Measurements from ENCODE around the gene CD79B.
"Not testable (repeated sequence)": the region's sequence is repeated elsewhere in the genome, so short reads cannot be mapped to it uniquely, and the experiment has no call there.

DNA sequence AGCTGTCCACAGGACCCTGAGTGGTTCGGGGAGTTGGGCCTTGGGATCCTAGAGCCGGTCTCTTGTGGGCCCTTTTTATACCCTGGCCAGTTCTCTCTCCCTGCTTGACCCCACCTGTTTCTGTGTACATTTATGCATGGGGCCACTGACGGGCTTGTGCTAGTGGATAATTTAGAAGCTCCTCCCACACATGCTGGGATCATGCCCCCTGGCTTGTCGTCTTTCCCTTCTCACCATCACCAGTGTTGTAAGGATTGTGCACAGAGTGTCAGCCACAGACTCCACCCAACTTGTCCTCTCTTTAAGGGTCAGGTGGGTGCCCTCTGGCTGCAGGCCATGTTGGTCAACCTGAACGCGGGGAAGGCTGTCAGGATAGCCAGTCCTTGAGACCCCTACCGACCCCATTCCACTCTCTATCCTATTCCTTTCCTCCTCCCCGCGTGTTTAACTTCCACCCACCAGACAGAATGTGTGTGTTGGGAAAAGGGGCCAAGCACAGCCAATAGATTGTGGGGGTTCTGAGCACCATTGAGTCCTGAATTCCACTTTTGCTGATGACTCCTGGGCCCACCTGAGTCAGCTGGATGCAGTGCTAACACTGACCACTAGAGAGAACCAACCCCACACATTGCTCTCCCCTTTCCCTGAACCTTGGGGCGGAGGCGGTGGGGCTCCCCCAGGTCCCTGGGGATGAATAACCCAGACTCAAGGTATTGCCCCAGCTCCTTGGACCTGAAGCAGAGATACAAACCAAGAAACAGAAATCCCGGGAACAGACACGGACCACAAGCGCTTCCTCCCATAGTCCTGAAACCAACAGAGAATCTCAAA lies 35.4 kb downstream of the CD79B start, which contains the start of gene CSH1:
- TF ChIP-seq, protein P1, sequence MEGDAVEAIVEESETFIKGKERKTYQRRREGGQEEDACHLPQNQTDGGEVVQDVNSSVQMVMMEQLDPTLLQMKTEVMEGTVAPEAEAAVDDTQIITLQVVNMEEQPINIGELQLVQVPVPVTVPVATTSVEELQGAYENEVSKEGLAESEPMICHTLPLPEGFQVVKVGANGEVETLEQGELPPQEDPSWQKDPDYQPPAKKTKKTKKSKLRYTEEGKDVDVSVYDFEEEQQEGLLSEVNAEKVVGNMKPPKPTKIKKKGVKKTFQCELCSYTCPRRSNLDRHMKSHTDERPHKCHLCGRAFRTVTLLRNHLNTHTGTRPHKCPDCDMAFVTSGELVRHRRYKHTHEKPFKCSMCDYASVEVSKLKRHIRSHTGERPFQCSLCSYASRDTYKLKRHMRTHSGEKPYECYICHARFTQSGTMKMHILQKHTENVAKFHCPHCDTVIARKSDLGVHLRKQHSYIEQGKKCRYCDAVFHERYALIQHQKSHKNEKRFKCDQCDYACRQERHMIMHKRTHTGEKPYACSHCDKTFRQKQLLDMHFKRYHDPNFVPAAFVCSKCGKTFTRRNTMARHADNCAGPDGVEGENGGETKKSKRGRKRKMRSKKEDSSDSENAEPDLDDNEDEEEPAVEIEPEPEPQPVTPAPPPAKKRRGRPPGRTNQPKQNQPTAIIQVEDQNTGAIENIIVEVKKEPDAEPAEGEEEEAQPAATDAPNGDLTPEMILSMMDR (conservative IDR thresholded peaks at IDR 0.05; ENCODE audit: low read length), result not testable (repeated sequence)
- not testable (repeated sequence) for TF ChIP-seq EZH2phosphoT487 (IDR thresholded peaks at IDR 0.05; ENCODE audit: borderline replicate concordance, low read depth, low read length)

Data from OCI-LY7 (cell line).